ENCODE data around the gene FAM53C. TPM values are rescaled to one million over a fixed set of nuclear protein-coding genes. Genes with fewer than 3 reads are reported as not detected.
A peak's percentile ranks its signal among the peaks of the same experiment; 100 is the strongest.

Gene FAM53C
- total RNA-seq, 4 donors from 2014 or later, result 26.3 to 30.5 (median 29.8) TPM

GRCh38 chr5:138352722-138353559 lies 14.9 kb downstream of the FAM53C start:
- Histone ChIP-seq H3K9me3 (no peaks in the 10 kb centered on the region), H3K27ac (peak overlapping the region; percentile 93 to 99 (median 96)), H3K4me1 (peaks cover 0 to 43% (median 15%) of the 10 kb centered on the region in 3 donors), H3K4me3 (peak overlapping the region; percentile 94 to 96), H3K27me3 (no peaks in the 10 kb centered on the region), H3K36me3 (peaks cover 0 to 15% of the 10 kb centered on the region in 2 donors)
- peak in 3 of 4 experiments; percentile 20 to 55 (median 37) for TF ChIP-seq CTCF (IDR thresholded peaks at IDR 0.05)
- TF ChIP-seq POLR2AphosphoS5 (IDR thresholded peaks at IDR 0.05), result no peak
- peak; percentile 26 to 32 for TF ChIP-seq POLR2A (IDR thresholded peaks at IDR 0.05)
- no peak for TF ChIP-seq EP300 (IDR thresholded peaks at IDR 0.05)
- 0% methylated on average over 2 of the region's 88 CpGs; no CpG with 5 or more reads in 1 of the 2 donors for WGBS, 2 donors (ENCODE audit: low coverage in 1 of 2)
- ATAC-seq, result peak; percentile 77

GRCh38 chr5:138353560-138354080 lies 15.6 kb downstream of the FAM53C start:
- no peak for ATAC-seq
- Histone ChIP-seq H3K4me3 (peak overlapping the region; percentile 94 to 96), H3K27ac (peak overlapping the region; percentile 93 to 99 (median 96)), H3K9me3 (no peaks in the 10 kb centered on the region), H3K36me3 (peaks cover 0 to 9% of the 10 kb centered on the region in 2 donors), H3K27me3 (no peaks in the 10 kb centered on the region), H3K4me1 (peaks cover 0 to 44% (median 15%) of the 10 kb centered on the region in 3 donors)
- 0 to 1% methylated on average over 6 to 8 of the region's 11 CpGs for WGBS, 2 donors (ENCODE audit: low coverage in 1 of 2)
- TF ChIP-seq EP300 (IDR thresholded peaks at IDR 0.05) (no peak), CTCF (IDR thresholded peaks at IDR 0.05) (no peak), POLR2A (IDR thresholded peaks at IDR 0.05) (no peak), POLR2AphosphoS5 (IDR thresholded peaks at IDR 0.05) (no peak)

- Histone ChIP-seq H3K9me3 (no peaks in the 10 kb centered on the region), H3K36me3 (peaks cover 0 to under 1% of the 10 kb centered on the region in 2 donors), H3K4me1 (peaks cover 0 to 44% (median 15%) of the 10 kb centered on the region in 3 donors), H3K4me3 (peak overlapping the region; percentile 94 to 96), H3K27ac (peak overlapping the region in 3 of 4 donors; percentile 96 to 99 (median 97)), H3K27me3 (no peaks in the 10 kb centered on the region)
- no peak for ATAC-seq
- WGBS, 2 donors (ENCODE audit: low coverage in 1 of 2), result 8 to 18% methylated on average over 3 to 5 of the region's 5 CpGs
- TF ChIP-seq POLR2AphosphoS5 (IDR thresholded peaks at IDR 0.05), result no peak
- no peak for TF ChIP-seq POLR2A (IDR thresholded peaks at IDR 0.05)
- TF ChIP-seq CTCF (IDR thresholded peaks at IDR 0.05), result no peak
- no peak for TF ChIP-seq EP300 (IDR thresholded peaks at IDR 0.05)
These were observed 16.3 kb downstream of the FAM53C start for GRCh38 chr5:138354387-138354786.

GRCh38 chr5:138354926-138355378 lies 16.9 kb downstream of the FAM53C start:
- no peaks in the 10 kb centered on the region for H3K36me3 ChIP-seq
- WGBS, 2 donors (ENCODE audit: low coverage in 1 of 2), result 19% methylated on average over 6 of the region's 6 CpGs
- TF ChIP-seq EP300 (IDR thresholded peaks at IDR 0.05) (no peak), CTCF (IDR thresholded peaks at IDR 0.05) (no peak), POLR2AphosphoS5 (IDR thresholded peaks at IDR 0.05) (no peak), POLR2A (IDR thresholded peaks at IDR 0.05) (no peak)
- no peak for ATAC-seq
- peak overlapping the region in 2 of 4 donors; percentile 97 to 99 for H3K27ac ChIP-seq
- H3K4me3 ChIP-seq, result peak overlapping the region in 1 of 2 donors; percentile 94
- no peaks in the 10 kb centered on the region for H3K9me3 ChIP-seq
- H3K27me3 ChIP-seq, result no peaks in the 10 kb centered on the region
- peaks cover 0 to 49% (median 15%) of the 10 kb centered on the region in 3 donors for H3K4me1 ChIP-seq

Measured in gastroesophageal sphincter (tissue), 4 donors.